Central memory CD8-positive, alpha-beta T cell (primary cell): ENCODE results near the gene CMC2.

Experiments
- ATAC-seq: fragments of 150-1000 bp; cut with Tn5 transposase; replicated peaks from 2 replicates; pipeline ENCODE4 v1.10.0; 2022; ENCODE audit warnings: mild to moderate bottlenecking, moderate FRiP score, moderate number of reproducible peaks; ENCODE audit not compliant: poor library complexity, severe bottlenecking; ENCODE audit errors: extremely low read depth
- DNase-seq, 2 donors: peaks; one replicate each; pipeline ENCODE4 v3.0.0; 2021; ENCODE audit warnings: low spot score in 2 of 2
- H3K27ac Mint-ChIP-seq: one replicate; pipeline ENCODE4 v1.8.0; 2022; ENCODE audit warnings: low read depth, mild to moderate bottlenecking, moderate library complexity, mixed read lengths
- H3K27me3 Mint-ChIP-seq: one replicate; pipeline ENCODE4 v1.8.0; 2022; ENCODE audit warnings: mixed read lengths
- H3K36me3 Mint-ChIP-seq: one replicate; pipeline ENCODE4 v1.8.0; 2022; ENCODE audit warnings: mild to moderate bottlenecking, moderate library complexity, mixed read lengths; ENCODE audit not compliant: insufficient read depth
- H3K4me1 Mint-ChIP-seq: one replicate; pipeline ENCODE4 v1.8.0; 2022; ENCODE audit warnings: mixed read lengths
- H3K4me3 Mint-ChIP-seq: one replicate; pipeline ENCODE4 v1.8.0; 2022; ENCODE audit warnings: mild to moderate bottlenecking, moderate library complexity, mixed read lengths
- H3K9me3 Mint-ChIP-seq: one replicate; pipeline ENCODE4 v1.8.0; 2022; ENCODE audit warnings: mixed read lengths

CMC2 gene

DNA sequence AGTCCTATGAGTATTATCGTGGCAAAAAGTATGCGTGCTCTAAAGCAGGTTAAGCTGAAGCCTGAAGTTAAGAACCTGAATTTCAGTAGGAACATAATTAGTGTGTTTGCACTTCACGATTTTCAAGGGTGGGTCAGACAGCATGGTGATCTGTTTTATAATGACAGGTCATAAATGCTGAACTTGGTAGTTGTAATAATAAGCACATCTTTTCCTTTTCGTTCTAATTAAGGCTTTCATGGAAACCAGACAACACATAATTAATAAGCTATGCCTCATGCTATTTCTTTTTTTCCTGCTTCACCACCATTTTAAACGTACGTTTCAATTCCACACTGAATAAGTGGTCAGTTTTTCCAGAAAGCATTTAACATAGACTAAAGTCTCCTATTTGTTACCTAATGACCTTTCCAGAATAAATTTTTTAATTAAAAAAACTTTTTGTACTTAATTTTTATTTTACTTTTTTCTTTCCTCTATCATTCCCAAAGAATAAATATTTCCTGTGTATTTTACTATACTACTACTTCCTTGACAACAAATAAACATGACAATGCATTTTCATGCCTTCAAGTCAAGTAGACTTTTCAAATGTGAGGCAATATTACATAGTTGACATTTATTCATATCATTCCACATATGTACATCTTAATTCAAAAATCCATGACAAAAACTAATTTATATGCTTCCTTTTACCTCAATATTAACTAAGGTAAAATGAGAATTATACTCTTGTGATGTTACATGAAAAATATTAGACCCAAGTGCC is 22.4 kb downstream of the CMC2 start:
- peaks cover 22% of the 10 kb centered on the region for H3K36me3 Mint-ChIP-seq
- H3K4me3 Mint-ChIP-seq, result no peak overlapping the region
- no peak for DNase-seq
- no peak for ATAC-seq
- no peak overlapping the region for H3K27ac Mint-ChIP-seq
- peaks cover 19% of the 10 kb centered on the region for H3K4me1 Mint-ChIP-seq
- no peaks in the 10 kb centered on the region for H3K9me3 Mint-ChIP-seq
- H3K27me3 Mint-ChIP-seq, result no peaks in the 10 kb centered on the region

DNA sequence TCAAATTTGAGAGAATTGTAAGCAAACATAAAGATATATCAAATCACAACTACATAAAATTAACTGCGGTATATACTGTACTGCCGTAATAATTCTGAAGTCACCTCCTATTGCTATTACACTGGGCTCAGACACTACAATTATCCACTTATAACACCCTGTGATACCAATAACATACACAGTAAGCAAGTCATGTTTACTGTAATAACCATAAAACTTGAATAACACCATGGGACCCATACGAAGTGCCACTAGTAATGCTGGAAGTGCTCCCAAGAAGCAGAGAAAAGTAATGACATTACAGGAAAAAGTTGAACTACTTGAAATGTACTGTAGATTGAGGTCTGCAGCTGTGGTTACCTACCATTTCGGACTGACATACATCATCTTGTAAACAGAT is 24.0 kb downstream of the CMC2 start:
- DNase-seq (no peak), ATAC-seq (no peak)
- Mint-ChIP-seq H3K4me3 (no peak overlapping the region), H3K27ac (no peak overlapping the region), H3K27me3 (no peaks in the 10 kb centered on the region), H3K9me3 (no peaks in the 10 kb centered on the region), H3K4me1 (peaks cover 17% of the 10 kb centered on the region), H3K36me3 (peaks cover 28% of the 10 kb centered on the region)

DNA sequence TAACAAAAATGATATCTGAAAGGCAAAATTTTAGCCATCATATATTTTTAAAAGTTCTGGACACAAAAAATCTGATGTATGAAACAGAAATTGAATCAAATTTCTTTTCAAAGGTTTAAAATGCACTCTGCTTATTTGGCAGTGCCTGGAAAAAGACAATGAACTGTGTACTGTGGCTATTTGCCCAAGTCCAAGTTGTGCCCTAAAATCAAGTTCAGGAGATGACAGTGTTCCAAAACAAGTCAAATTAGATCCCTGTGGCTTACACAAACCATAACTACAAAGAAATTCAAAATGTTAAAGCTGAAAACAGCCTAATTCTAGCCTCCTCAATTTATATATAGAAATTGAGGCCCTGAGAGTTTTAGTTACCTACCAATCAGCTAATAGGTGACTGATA is 25.6 kb downstream of the CMC2 start:
- peaks cover 28% of the 10 kb centered on the region for H3K36me3 Mint-ChIP-seq
- no peaks in the 10 kb centered on the region for H3K27me3 Mint-ChIP-seq
- no peak overlapping the region for H3K4me3 Mint-ChIP-seq
- H3K27ac Mint-ChIP-seq, result no peak overlapping the region
- H3K9me3 Mint-ChIP-seq, result no peaks in the 10 kb centered on the region
- ATAC-seq (no peak), DNase-seq (no peak)
- H3K4me1 Mint-ChIP-seq, result peaks cover 11% of the 10 kb centered on the region

DNA sequence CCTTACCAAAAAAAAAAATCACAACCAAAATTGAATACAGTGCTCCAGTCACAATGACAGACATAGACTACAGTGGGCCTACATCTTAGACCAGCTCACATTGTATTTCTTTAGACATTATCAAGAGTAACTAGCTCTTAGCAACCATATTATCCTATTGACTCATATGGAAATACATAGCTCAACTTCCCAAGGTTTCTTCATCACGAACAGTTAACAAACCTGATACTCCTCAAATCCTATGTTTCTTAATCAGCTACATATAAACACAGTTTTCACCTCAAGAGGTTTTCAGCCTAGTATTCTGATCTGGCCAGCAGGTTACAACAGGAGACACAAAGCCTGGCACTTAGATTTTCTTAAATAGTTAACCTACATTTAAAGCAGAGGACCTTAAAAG is 29.7 kb downstream of the CMC2 start:
- H3K4me3 Mint-ChIP-seq, result no peak overlapping the region
- no peak for ATAC-seq
- H3K9me3 Mint-ChIP-seq, result no peaks in the 10 kb centered on the region
- peaks cover 30% of the 10 kb centered on the region for H3K36me3 Mint-ChIP-seq
- H3K27me3 Mint-ChIP-seq, result no peaks in the 10 kb centered on the region
- peaks cover 6% of the 10 kb centered on the region for H3K4me1 Mint-ChIP-seq
- H3K27ac Mint-ChIP-seq, result peak overlapping the region; percentile 53
- no peak for DNase-seq

DNA sequence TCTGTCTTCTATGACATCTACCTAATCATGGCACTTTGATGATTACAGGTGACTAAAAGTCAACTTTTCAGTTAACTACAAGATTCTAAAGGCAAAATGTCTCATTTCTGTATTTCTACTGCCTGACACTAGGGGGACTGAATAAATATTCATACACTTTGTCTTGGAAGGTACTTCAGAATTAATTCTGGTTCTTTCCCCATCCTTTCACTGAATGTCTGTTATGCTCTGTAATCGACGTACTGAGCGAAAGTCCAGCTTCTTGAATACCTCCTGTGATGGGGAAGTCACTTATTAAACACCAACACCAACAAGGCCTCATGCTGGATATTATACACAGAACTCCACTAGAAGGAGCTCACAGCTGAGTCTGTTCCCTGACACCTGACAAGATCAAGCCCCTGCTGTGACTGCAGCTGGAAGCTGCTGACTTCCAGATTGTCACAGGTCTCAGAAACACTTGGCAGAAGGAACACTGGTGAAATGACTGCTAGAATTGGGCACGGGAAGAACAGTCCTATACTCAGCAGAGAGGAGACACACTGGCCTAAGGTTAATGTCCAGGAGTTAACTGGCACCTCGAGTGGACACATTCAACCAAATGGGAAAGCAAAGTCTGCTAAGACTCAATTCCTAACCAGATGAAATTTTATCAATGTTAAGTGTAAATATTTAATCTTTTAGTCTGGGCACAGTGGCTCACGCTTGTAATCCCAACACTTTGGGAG is 31.9 kb downstream of the CMC2 start:
- peak overlapping the region; percentile 25 for H3K27ac Mint-ChIP-seq
- no peak for DNase-seq
- H3K36me3 Mint-ChIP-seq, result peaks cover 26% of the 10 kb centered on the region
- ATAC-seq, result no peak
- peaks cover 6% of the 10 kb centered on the region for H3K4me1 Mint-ChIP-seq
- no peaks in the 10 kb centered on the region for H3K27me3 Mint-ChIP-seq
- no peaks in the 10 kb centered on the region for H3K9me3 Mint-ChIP-seq
- H3K4me3 Mint-ChIP-seq, result no peak overlapping the region

DNA sequence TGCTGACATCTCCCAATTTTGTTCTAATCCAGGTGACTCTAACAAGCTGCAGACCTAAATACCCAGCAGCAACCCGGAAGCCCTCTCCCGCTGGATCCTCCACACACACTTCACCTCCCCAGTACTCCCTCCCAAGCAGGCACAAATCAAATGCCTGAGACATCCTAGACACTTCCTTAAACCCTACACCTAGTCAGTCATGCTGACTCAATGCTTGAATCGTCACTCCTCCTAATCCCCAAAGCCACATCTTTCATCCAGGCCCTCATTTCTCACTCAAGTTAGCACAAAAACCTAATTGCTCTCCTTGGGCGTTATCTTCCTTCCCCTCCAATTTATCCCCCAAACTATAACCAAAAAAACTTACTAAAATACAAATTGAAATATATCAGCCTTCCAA is 32.7 kb downstream of the CMC2 start:
- H3K4me1 Mint-ChIP-seq, result peaks cover 6% of the 10 kb centered on the region
- DNase-seq (no peak), ATAC-seq (no peak)
- H3K36me3 Mint-ChIP-seq, result peaks cover 19% of the 10 kb centered on the region
- H3K27ac Mint-ChIP-seq, result peak overlapping the region; percentile 25
- H3K9me3 Mint-ChIP-seq, result no peaks in the 10 kb centered on the region
- H3K4me3 Mint-ChIP-seq, result no peak overlapping the region
- H3K27me3 Mint-ChIP-seq, result no peaks in the 10 kb centered on the region

DNA sequence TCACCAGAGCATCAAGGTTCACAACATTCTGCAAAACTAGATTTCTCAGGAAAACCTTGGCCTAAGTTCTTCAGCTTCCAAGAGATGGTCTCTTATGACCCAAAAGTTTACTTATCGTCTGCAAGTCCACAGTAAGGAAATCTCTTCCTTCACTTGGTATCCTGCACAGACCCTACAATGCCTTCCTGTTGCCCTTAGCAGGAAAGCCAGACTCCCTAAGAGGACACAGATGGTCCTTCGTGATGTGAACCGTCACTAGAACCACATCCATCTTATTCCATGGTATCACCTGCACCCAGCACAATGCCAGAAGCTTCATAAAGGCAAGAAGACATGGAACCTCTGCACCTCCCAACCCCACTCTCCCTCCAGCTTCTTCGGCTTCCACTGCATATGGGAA is 34.1 kb downstream of the CMC2 start:
- H3K27me3 Mint-ChIP-seq, result no peaks in the 10 kb centered on the region
- no peak overlapping the region for H3K27ac Mint-ChIP-seq
- ATAC-seq (no peak), DNase-seq (no peak)
- peaks cover 12% of the 10 kb centered on the region for H3K36me3 Mint-ChIP-seq
- no peak overlapping the region for H3K4me3 Mint-ChIP-seq
- no peaks in the 10 kb centered on the region for H3K9me3 Mint-ChIP-seq
- peaks cover 6% of the 10 kb centered on the region for H3K4me1 Mint-ChIP-seq

DNA sequence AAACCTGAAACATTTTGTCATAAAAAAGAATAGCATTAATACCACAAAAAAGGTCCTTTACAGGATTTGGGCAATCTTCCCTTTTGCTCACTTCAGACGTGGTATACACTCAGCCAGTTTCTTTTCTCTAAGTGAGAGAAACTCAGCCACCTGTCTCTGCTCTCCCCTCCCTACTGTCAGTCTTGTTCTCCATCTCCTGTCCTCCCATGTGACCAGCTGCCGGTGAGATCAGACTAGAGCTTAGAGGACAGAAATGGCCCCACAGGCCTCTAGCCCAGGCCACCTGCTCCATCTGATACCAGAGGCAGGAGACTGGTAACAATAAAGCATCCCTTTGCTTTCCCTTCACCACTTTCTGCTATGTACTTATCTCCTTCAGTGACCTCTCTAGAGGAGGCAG is 34.9 kb downstream of the CMC2 start:
- ATAC-seq, result no peak

DNA sequence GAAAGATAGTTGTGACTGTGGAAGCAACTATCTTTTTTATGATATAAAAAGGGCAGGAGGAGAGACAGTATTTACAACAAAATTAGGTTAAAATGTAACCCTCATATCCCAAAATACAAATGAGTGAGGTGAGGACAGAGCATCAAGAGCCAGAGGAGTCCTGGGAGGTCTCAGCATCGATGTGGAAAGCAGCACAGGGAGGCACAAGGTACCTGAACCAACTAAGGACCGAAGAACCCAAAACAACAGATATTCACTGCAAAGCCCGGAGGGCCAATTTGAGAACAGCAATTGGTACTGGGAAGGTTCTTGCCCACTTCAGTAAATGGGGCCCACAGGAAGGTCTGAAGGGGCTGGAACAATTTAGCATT is 37.6 kb downstream of the CMC2 start:
- Mint-ChIP-seq H3K27ac (peak overlapping the region; percentile 35), H3K27me3 (no peaks in the 10 kb centered on the region), H3K9me3 (no peaks in the 10 kb centered on the region), H3K4me3 (no peak overlapping the region), H3K36me3 (peaks cover 1% of the 10 kb centered on the region), H3K4me1 (peaks cover 6% of the 10 kb centered on the region)
- ATAC-seq (no peak), DNase-seq (no peak)

More for the DNA sequence above, 34.9 kb downstream of the CMC2 start:
- peaks cover under 1% of the 10 kb centered on the region for H3K4me1 Mint-ChIP-seq
- H3K4me3 Mint-ChIP-seq, result no peak overlapping the region
- peaks cover 8% of the 10 kb centered on the region for H3K36me3 Mint-ChIP-seq
- H3K9me3 Mint-ChIP-seq, result no peaks in the 10 kb centered on the region
- no peak for DNase-seq
- no peak overlapping the region for H3K27ac Mint-ChIP-seq
- no peaks in the 10 kb centered on the region for H3K27me3 Mint-ChIP-seq

DNA sequence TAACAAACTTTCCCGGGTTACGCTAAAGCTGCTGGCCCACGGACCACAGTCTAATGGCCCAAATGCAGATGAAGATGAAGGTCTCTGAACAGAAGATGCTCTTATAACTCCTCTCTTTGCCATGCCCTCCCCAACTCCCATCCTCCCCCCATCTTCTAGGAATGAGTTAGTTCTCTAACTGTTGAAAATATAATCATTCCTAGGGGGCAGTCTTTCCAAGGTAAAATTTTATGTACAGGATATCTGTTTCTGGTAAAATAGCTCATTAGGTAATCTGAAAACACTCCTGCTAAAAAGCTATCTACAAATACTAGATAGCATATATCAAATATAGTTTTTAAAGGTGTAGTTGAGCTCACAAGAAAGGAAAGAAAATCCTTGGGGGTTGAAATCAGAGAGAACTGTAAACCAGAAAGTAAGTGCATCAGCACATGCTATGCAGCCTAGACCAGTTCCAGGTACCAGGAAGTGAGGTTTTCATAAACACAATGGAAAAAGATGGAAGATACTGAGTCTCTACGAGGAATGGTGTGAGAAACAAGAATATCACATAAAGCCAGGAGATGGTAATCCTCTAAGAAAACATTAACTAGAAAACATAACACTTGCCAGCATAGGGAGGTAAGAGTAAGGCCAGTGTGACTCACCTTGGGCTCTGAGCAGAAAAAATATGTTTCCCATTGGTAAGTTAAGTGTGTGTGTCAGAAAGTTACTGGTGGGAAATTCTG is 38.1 kb downstream of the CMC2 start:
- H3K27ac Mint-ChIP-seq, result peak overlapping the region; percentile 35
- no peaks in the 10 kb centered on the region for H3K36me3 Mint-ChIP-seq
- H3K4me1 Mint-ChIP-seq, result peaks cover 10% of the 10 kb centered on the region
- DNase-seq, result no peak
- ATAC-seq, result no peak
- H3K9me3 Mint-ChIP-seq, result no peaks in the 10 kb centered on the region
- H3K27me3 Mint-ChIP-seq, result no peaks in the 10 kb centered on the region
- H3K4me3 Mint-ChIP-seq, result no peak overlapping the region

DNA sequence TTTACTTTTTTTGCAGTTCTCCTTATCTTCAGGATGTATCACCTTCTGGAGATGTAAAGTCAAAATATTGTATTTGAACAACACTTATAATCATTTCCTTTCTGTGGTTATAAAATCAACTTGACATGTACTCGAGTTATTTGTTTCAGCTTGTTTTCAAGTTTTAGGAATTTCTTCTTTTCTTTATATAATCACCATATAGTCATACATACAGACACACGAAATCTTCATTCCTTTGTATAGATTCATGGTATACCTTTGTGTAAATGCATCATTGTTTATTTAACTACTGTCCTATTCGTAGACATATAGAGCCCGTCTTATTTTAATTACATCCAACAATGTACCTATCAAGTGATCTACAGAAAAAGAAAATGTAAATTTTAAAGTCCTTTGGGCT is 40.1 kb downstream of the CMC2 start:
- DNase-seq (no peak), ATAC-seq (no peak)
- H3K9me3 Mint-ChIP-seq, result no peaks in the 10 kb centered on the region
- H3K36me3 Mint-ChIP-seq, result no peaks in the 10 kb centered on the region
- no peaks in the 10 kb centered on the region for H3K27me3 Mint-ChIP-seq
- H3K4me1 Mint-ChIP-seq, result peaks cover 10% of the 10 kb centered on the region
- no peak overlapping the region for H3K4me3 Mint-ChIP-seq
- H3K27ac Mint-ChIP-seq, result no peak overlapping the region

DNA sequence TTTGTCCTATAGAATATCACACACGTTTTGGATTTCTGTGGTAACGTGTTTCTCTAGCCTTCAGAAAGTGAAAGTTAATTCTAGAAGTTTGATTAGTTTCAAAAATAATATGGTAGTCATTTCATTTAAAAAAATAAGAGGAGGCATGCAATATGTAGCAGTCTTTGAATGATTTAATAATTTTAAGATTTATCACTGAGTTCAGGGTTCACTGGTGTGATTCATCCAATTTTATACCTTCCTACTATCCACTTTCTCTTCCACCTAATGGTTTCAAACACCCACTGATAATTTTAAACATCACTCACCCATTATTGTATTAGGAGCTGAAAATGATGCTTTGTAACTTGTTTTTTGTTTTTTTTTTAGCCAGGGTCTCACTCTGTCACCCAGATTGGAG is 42.3 kb downstream of the CMC2 start:
- no peak overlapping the region for H3K27ac Mint-ChIP-seq
- H3K4me3 Mint-ChIP-seq, result no peak overlapping the region
- ATAC-seq, result no peak

DNA sequence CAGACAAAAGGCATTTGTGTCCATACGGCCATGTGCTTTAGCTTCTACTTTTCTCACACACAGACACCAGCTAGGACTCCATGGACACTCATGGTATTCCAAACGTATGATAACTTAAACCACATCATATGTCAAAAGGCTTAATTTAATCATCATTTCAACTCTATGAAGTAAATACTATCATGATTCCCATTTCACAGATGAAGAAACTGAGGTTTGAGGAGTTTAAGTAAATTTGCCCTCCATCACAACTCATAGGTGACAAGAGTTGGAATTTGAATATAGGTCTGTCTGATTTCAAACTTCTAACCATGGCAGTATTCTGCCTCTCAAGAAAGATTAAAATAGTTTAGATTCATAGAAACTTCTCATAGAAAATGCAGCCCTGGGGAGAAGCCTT is 43.8 kb downstream of the CMC2 start:
- Mint-ChIP-seq H3K9me3 (peaks cover 16% of the 10 kb centered on the region), H3K36me3 (no peaks in the 10 kb centered on the region), H3K4me3 (no peak overlapping the region), H3K27me3 (no peaks in the 10 kb centered on the region), H3K4me1 (peaks cover 10% of the 10 kb centered on the region), H3K27ac (no peak overlapping the region)
- ATAC-seq (no peak), DNase-seq (no peak)

More for the DNA sequence above, 42.3 kb downstream of the CMC2 start:
- H3K27me3 Mint-ChIP-seq, result no peaks in the 10 kb centered on the region
- peaks cover 10% of the 10 kb centered on the region for H3K4me1 Mint-ChIP-seq
- no peak for DNase-seq
- H3K36me3 Mint-ChIP-seq, result no peaks in the 10 kb centered on the region
- H3K9me3 Mint-ChIP-seq, result peaks cover 14% of the 10 kb centered on the region
